Parathyroid adenoma (tissue), 2 donors: Measurements from ENCODE around the gene SYT2.

Experiments used
- H2AFZ ChIP-seq: fragments of 300-600 bp; sonication (generic); one replicate; pipeline ENCODE4 v1.7.0; 2017; ENCODE audit warnings: antibody characterized with exemption, mild to moderate bottlenecking
- H3K27ac ChIP-seq: fragments of 300-600 bp; sonication (generic); one replicate; pipeline ENCODE4 v1.7.0; 2017
- H3K27me3 ChIP-seq: fragments of 300-600 bp; sonication (generic); one replicate; pipeline ENCODE4 v1.7.0; 2017; ENCODE audit warnings: low read length; ENCODE audit not compliant: control insufficient read depth, insufficient read depth
- H3K36me3 ChIP-seq: fragments of 300-600 bp; sonication (generic); one replicate; pipeline ENCODE4 v1.7.0; 2017; ENCODE audit warnings: low read length; ENCODE audit not compliant: control insufficient read depth, insufficient read depth
- H3K4me1 ChIP-seq: fragments of 300-600 bp; sonication (generic); one replicate; pipeline ENCODE4 v1.7.0; 2017; ENCODE audit warnings: control low read depth
- H3K4me2 ChIP-seq: fragments of 300-600 bp; sonication (generic); one replicate; pipeline ENCODE4 v1.7.0; 2017; ENCODE audit warnings: low read length
- H3K4me3 ChIP-seq: fragments of 300-600 bp; sonication (generic); one replicate; pipeline ENCODE4 v1.7.0; 2017; ENCODE audit warnings: low read depth, low read length
- H3K79me2 ChIP-seq: fragments of 300-600 bp; sonication (generic); one replicate; pipeline ENCODE4 v1.7.0; 2017; ENCODE audit warnings: control low read depth
- H3K9ac ChIP-seq: fragments of 300-600 bp; sonication (generic); one replicate; pipeline ENCODE4 v1.7.0; 2017; ENCODE audit warnings: mild to moderate bottlenecking
- H3K9me3 ChIP-seq: fragments of 300-600 bp; sonication (generic); one replicate; pipeline ENCODE4 v1.7.0; 2017; ENCODE audit warnings: low read length; ENCODE audit not compliant: control insufficient read depth
- CTCF ChIP-seq: fragments of 300-600 bp; sonication (generic); IDR thresholded peaks from one replicate; pipeline ENCODE4 v1.7.0; 2017; ENCODE audit warnings: antibody characterized with exemption, mild to moderate bottlenecking
- donor health status: primary hyperparathyroidism.

SYT2 gene

GRCh38 chr1:202591515-202591914, 118.7 kb downstream of the SYT2 start:
- no peak overlapping the region for H2AFZ ChIP-seq
- H3K9me3 ChIP-seq = no peaks in the 10 kb centered on the region
- no peak overlapping the region for H3K4me2 ChIP-seq
- H3K79me2 ChIP-seq = no peaks in the 10 kb centered on the region
- H3K27me3 ChIP-seq = no peaks in the 10 kb centered on the region
- H3K4me3 ChIP-seq = no peak overlapping the region
- no peaks in the 10 kb centered on the region for H3K36me3 ChIP-seq
- no peak overlapping the region for H3K27ac ChIP-seq
- no peak for TF ChIP-seq CTCF
- peaks cover 18% of the 10 kb centered on the region for H3K4me1 ChIP-seq
- H3K9ac ChIP-seq = no peak overlapping the region

- H3K4me1 ChIP-seq = peaks cover 23% of the 10 kb centered on the region
- H3K9ac ChIP-seq = no peak overlapping the region
- no peaks in the 10 kb centered on the region for H3K9me3 ChIP-seq
- no peak overlapping the region for H3K27ac ChIP-seq
- TF ChIP-seq CTCF = no peak
- no peaks in the 10 kb centered on the region for H3K27me3 ChIP-seq
- no peak overlapping the region for H3K4me2 ChIP-seq
- no peak overlapping the region for H2AFZ ChIP-seq
- no peak overlapping the region for H3K4me3 ChIP-seq
- no peaks in the 10 kb centered on the region for H3K79me2 ChIP-seq
- H3K36me3 ChIP-seq = no peaks in the 10 kb centered on the region
Measured at GRCh38 chr1:202590975-202591411, 119.3 kb downstream of the SYT2 start.

- no peak for TF ChIP-seq CTCF
- Histone ChIP-seq H3K4me1 (peaks cover 28% of the 10 kb centered on the region), H3K27ac (no peak overlapping the region), H3K9ac (no peak overlapping the region), H2AFZ (no peak overlapping the region), H3K36me3 (no peaks in the 10 kb centered on the region), H3K4me2 (no peak overlapping the region), H3K4me3 (no peak overlapping the region), H3K79me2 (no peaks in the 10 kb centered on the region), H3K9me3 (no peaks in the 10 kb centered on the region), H3K27me3 (no peaks in the 10 kb centered on the region)
Measured at GRCh38 chr1:202590126-202590525, 120.1 kb downstream of the SYT2 start.

GRCh38 chr1:202589190-202589930, 120.9 kb downstream of the SYT2 start:
- Histone ChIP-seq H3K9me3 (no peaks in the 10 kb centered on the region), H3K4me2 (peak overlapping the region; percentile 52), H3K27me3 (no peaks in the 10 kb centered on the region), H3K4me3 (no peak overlapping the region), H3K27ac (peak overlapping the region; percentile 84), H3K9ac (no peak overlapping the region), H3K79me2 (no peaks in the 10 kb centered on the region), H2AFZ (no peak overlapping the region), H3K4me1 (peaks cover 36% of the 10 kb centered on the region), H3K36me3 (no peaks in the 10 kb centered on the region)
- TF ChIP-seq CTCF = no peak
